Measurements from ENCODE around the gene ARF1. TPM values are rescaled to one million over a fixed set of nuclear protein-coding genes. Genes with fewer than 3 reads are reported as not detected.

Gene ARF1
- total and polyA plus RNA-seq, 2 of the 13 experiments (the other 11 are each of a cell fraction or from before 2014, with no cell fraction given): 186 to 327 TPM

DNA sequence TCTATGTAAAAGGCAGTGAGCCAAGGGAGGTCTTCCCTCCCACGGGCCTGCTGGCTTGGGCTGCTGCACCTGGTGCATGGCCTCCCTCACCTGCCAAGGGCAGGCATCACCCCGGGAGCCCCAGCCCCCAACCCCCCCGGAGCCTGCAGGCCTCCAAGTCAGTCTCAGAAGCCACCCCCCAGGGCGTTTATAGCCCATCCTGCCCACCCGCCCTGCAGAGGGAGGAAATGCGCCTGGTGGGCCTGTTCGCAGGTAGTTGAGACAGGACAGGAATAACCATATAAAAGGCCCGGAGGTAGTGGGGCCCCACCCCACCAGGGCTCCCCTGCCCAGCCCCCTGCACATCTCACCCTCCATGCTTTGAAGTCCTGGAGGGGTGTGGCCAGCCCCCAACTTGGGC, 18.2 kb upstream of the ARF1 start:
- ChIA-PET POLR2A (no interaction called here), CTCF (ENCODE audit: low intra/inter-chr PET ratio, low total read pairs) (no interaction called here)
- Histone ChIP-seq H3K4me3 (replicated peaks in 1 of 3; ENCODE audit: insufficient read depth in 1 of 3, low read depth in 2 of 3, low read length in 3 of 3) (no peak overlapping the region), H3K9me3 (ENCODE audit: low read length) (no peaks in the 10 kb centered on the region), H3K9ac (ENCODE audit: insufficient read depth, low read depth, low read length) (no peak overlapping the region), H3K4me1 (ENCODE audit: insufficient read depth, low read length) (no peaks in the 10 kb centered on the region), H3K27me3 (ENCODE audit: control insufficient read depth in 1 of 2, insufficient read depth in 2 of 2, low read length in 2 of 2) (peaks cover 10 to 45% of the 10 kb centered on the region in 2 experiments; a peak in 4 of 5 replicates), H3K27ac (ENCODE audit: extremely low read length, insufficient read depth, low read length) (no peak overlapping the region), H2AFZ (ENCODE audit: low read length) (no peak overlapping the region), H3K36me3 (replicated peaks in 1 of 2; ENCODE audit: control insufficient read depth in 1 of 2, insufficient read depth in 2 of 2, low read length in 2 of 2) (no peaks in the 10 kb centered on the region), H3K79me2 (ENCODE audit: insufficient read depth, low read length) (no peaks in the 10 kb centered on the region), H3K4me2 (ENCODE audit: low read depth, low read length) (no peak overlapping the region), H4K20me1 (ENCODE audit: insufficient read depth, low read length) (no peaks in the 10 kb centered on the region)
- in situ Hi-C loops (cut with HindIII; ENCODE audit: extremely low pct_ligation_motif_present, low pct_unique_long_range_greater_than_20kb) (no loop called here), intact Hi-C loops (cut with micrococcal nuclease; ENCODE audit: unreplicated experiment) (no loop called here)
- FAIRE-seq: no peak
- no peak for DNase-seq (ENCODE audit: low spot score)
- ATAC-seq: no peak
- no TSS peak for BruUV-seq (replicated peaks)
- no CpG with 5 or more reads among the region's 8 CpGs for WGBS (ENCODE audit: low lambda C conversion rate)
- TF ChIP-seq ZNF225 (CRISPR knock-in tag; IDR thresholded peaks at IDR 0.05) (no peak), PRPF4 (IDR thresholded peaks at IDR 0.05; ENCODE audit: low read depth, low read length, poor library complexity, severe bottlenecking) (no peak), JUN (CRISPR knock-in tag; IDR thresholded peaks at IDR 0.05) (no peak), SIN3A (IDR thresholded peaks at IDR 0.05; ENCODE audit: borderline replicate concordance, low read depth, low read length) (no peak), ZNF530 (CRISPR knock-in tag; IDR thresholded peaks at IDR 0.05; ENCODE audit: low read depth) (no peak), ZFY (CRISPR knock-in tag; IDR thresholded peaks at IDR 0.05) (no peak), ZFAT (CRISPR knock-in tag; conservative IDR thresholded peaks at IDR 0.05) (no peak), SMC3 (IDR thresholded peaks at IDR 0.05; ENCODE audit: low read length) (no peak), ZNF777 (CRISPR knock-in tag; IDR thresholded peaks at IDR 0.05) (no peak), THYN1 (CRISPR knock-in tag; IDR thresholded peaks at IDR 0.05; ENCODE audit: borderline replicate concordance, low read depth) (no peak), CBFB (CRISPR knock-in tag; IDR thresholded peaks at IDR 0.05) (no peak), ZNF766 (CRISPR knock-in tag; IDR thresholded peaks at IDR 0.05; ENCODE audit: borderline replicate concordance) (no peak), ZNF143 (CRISPR knock-in tag; IDR thresholded peaks at IDR 0.05) (no peak), ZNF562 (CRISPR knock-in tag; IDR thresholded peaks at IDR 0.05; ENCODE audit: borderline replicate concordance) (no peak)
- TF ChIP-seq, protein P1, sequence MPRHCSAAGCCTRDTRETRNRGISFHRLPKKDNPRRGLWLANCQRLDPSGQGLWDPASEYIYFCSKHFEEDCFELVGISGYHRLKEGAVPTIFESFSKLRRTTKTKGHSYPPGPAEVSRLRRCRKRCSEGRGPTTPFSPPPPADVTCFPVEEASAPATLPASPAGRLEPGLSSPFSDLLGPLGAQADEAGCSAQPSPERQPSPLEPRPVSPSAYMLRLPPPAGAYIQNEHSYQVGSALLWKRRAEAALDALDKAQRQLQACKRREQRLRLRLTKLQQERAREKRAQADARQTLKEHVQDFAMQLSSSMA (CRISPR knock-in tag; IDR thresholded peaks at IDR 0.05): no peak
- TF ChIP-seq, protein P2, sequence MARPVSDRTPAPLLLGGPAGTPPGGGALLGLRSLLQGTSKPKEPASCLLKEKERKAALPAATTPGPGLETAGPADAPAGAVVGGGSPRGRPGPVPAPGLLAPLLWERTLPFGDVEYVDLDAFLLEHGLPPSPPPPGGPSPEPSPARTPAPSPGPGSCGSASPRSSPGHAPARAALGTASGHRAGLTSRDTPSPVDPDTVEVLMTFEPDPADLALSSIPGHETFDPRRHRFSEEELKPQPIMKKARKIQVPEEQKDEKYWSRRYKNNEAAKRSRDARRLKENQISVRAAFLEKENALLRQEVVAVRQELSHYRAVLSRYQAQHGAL (CRISPR knock-in tag; IDR thresholded peaks at IDR 0.05; ENCODE audit: not compliant biosample characterization): no peak
- TF ChIP-seq, protein P3, sequence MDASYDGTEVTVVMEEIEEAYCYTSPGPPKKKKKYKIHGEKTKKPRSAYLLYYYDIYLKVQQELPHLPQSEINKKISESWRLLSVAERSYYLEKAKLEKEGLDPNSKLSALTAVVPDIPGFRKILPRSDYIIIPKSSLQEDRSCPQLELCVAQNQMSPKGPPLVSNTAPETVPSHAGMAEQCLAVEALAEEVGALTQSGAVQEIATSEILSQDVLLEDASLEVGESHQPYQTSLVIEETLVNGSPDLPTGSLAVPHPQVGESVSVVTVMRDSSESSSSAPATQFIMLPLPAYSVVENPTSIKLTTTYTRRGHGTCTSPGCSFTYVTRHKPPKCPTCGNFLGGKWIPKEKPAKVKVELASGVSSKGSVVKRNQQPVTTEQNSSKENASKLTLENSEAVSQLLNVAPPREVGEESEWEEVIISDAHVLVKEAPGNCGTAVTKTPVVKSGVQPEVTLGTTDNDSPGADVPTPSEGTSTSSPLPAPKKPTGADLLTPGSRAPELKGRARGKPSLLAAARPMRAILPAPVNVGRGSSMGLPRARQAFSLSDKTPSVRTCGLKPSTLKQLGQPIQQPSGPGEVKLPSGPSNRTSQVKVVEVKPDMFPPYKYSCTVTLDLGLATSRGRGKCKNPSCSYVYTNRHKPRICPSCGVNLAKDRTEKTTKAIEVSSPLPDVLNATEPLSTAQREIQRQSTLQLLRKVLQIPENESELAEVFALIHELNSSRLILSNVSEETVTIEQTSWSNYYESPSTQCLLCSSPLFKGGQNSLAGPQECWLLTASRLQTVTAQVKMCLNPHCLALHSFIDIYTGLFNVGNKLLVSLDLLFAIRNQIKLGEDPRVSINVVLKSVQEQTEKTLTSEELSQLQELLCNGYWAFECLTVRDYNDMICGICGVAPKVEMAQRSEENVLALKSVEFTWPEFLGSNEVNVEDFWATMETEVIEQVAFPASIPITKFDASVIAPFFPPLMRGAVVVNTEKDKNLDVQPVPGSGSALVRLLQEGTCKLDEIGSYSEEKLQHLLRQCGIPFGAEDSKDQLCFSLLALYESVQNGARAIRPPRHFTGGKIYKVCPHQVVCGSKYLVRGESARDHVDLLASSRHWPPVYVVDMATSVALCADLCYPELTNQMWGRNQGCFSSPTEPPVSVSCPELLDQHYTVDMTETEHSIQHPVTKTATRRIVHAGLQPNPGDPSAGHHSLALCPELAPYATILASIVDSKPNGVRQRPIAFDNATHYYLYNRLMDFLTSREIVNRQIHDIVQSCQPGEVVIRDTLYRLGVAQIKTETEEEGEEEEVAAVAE (CRISPR knock-in tag; IDR thresholded peaks at IDR 0.05; ENCODE audit: borderline replicate concordance): no peak
- TF ChIP-seq, protein P4, sequence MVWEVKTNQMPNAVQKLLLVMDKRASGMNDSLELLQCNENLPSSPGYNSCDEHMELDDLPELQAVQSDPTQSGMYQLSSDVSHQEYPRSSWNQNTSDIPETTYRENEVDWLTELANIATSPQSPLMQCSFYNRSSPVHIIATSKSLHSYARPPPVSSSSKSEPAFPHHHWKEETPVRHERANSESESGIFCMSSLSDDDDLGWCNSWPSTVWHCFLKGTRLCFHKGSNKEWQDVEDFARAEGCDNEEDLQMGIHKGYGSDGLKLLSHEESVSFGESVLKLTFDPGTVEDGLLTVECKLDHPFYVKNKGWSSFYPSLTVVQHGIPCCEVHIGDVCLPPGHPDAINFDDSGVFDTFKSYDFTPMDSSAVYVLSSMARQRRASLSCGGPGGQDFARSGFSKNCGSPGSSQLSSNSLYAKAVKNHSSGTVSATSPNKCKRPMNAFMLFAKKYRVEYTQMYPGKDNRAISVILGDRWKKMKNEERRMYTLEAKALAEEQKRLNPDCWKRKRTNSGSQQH (CRISPR knock-in tag; IDR thresholded peaks at IDR 0.05; ENCODE audit: low read depth): no peak
